Gastroesophageal sphincter (tissue), 3 donors: ENCODE measurements around the gene MYH4.

Experiments
- CTCF ChIP-seq, 4 experiments: fragments of 200-600 bp in 2 of 4; fragments of 450-650 bp in 2 of 4; sonication (generic) in 1 of 4; IDR thresholded peaks; one replicate each; pipeline ENCODE4 v1.5.1; 2017 to 2019; ENCODE audit warnings: antibody characterized with exemption in 4 of 4, mild to moderate bottlenecking in 2 of 4, moderate library complexity in 2 of 4
- EP300 ChIP-seq: sonication (generic); formaldehyde crosslinking; IDR thresholded peaks from one replicate; pipeline ENCODE4 v1.6.1; 2017; ENCODE audit warnings: antibody characterized with exemption, mild to moderate bottlenecking
- POLR2A ChIP-seq, 2 donors: fragments of 450-650 bp; IDR thresholded peaks; one replicate each; pipeline ENCODE4 v1.6.1; 2017; ENCODE audit warnings: antibody characterized with exemption in 2 of 2, mild to moderate bottlenecking in 2 of 2, moderate library complexity in 1 of 2

GRCh38 chr17:10518271-10519037 lies 49.1 kb upstream of the MYH4 start, which contains the start of gene MYH1:
- TF ChIP-seq POLR2A (IDR thresholded peaks at IDR 0.05) (no peak), CTCF (IDR thresholded peaks at IDR 0.05) (no peak), EP300 (no peak)
